Neuron (in vitro differentiated cells): ENCODE measurements around the gene BANF2.
"Not testable (repeated sequence)": the region's sequence is repeated elsewhere in the genome, so short reads cannot be mapped to it uniquely, and the experiment has no call there.

Experiments
- H2AFZ ChIP-seq: one replicate; pipeline ENCODE4 v1.6.1; 2013; ENCODE audit warnings: low read depth, mild to moderate bottlenecking, inconsistent platforms, low read length, moderate library complexity
- H3K27me3 ChIP-seq: one replicate; pipeline ENCODE4 v1.6.1; 2013; ENCODE audit warnings: low read length; ENCODE audit not compliant: insufficient read depth
- H3K36me3 ChIP-seq: one replicate; pipeline ENCODE4 v1.6.1; 2013; ENCODE audit warnings: low read length; ENCODE audit not compliant: insufficient read depth
- H3K4me1 ChIP-seq: one replicate; pipeline ENCODE4 v1.6.1; 2013; ENCODE audit warnings: low read length; ENCODE audit not compliant: insufficient read depth
- H3K4me3 ChIP-seq: 2 replicates; pipeline ENCODE4 v1.5.1; 2013; ENCODE audit warnings: mild to moderate bottlenecking, low read length, moderate library complexity
- H3K9me3 ChIP-seq: one replicate; pipeline ENCODE4 v1.6.1; 2013; ENCODE audit warnings: low read length

BANF2 gene

DNA sequence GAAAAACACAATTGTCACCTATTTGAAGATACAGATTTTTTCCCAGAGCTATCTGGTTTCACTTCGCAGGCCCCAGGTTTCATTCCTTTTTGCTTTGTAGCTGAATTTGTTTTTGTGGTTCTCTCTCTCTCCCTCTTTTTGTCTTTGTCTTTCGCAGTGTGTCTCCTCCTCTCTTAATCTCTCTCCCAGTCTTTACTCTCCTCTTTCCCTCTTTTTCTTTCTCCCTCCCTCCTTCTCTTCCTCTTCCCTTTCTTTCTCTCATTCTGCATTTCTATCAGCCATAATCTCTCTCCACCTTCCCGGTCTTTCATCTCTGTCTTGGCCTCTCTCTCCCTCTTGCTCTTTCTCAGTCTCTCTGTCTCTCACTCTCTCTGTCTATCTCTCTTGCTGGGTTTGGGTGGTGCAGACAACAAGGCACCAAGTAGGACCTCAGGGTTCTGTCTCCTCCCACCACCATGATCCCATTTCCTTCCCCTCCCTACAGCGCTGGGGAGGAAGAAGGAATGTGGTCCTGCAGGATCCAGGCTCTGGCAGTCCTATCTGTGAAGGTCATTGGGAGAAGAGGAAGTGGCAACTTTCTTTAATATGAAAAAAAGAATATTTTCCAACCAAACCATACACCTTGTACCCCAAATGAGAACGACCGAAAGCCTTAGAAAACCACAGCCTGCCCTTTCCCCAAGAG lies 63.2 kb downstream of the BANF2 start:
- H2AFZ ChIP-seq, result no peak overlapping the region
- no peaks in the 10 kb centered on the region for H3K36me3 ChIP-seq
- H3K9me3 ChIP-seq, result peaks cover 4% of the 10 kb centered on the region
- no peak overlapping the region for H3K4me3 ChIP-seq
- H3K4me1 ChIP-seq, result no peaks in the 10 kb centered on the region
- H3K27me3 ChIP-seq, result peaks cover 2% of the 10 kb centered on the region

DNA sequence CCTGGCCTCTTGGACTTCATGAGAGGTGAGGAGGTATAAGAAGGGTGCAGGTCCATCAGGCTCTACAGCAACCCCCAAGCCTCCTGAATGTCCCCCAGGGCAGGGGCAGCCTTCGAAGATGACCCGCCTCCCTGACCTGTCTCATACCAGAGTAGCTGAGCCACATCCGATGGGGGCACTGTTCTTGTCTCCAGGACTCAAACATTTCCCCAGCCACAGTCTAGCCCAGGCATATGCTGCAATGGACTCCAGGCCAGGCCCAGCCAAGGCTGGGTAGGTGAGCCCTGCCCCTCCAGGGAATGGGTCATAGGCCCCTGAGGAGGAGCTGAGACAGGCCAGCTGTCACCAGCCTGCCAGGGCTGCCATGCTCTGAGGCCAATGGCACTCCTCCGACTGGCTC lies 65.3 kb downstream of the BANF2 start:
- Histone ChIP-seq H3K4me3 (no peak overlapping the region), H3K27me3 (peaks cover 2% of the 10 kb centered on the region), H3K36me3 (no peaks in the 10 kb centered on the region), H2AFZ (no peak overlapping the region), H3K9me3 (no peaks in the 10 kb centered on the region), H3K4me1 (no peaks in the 10 kb centered on the region)

DNA sequence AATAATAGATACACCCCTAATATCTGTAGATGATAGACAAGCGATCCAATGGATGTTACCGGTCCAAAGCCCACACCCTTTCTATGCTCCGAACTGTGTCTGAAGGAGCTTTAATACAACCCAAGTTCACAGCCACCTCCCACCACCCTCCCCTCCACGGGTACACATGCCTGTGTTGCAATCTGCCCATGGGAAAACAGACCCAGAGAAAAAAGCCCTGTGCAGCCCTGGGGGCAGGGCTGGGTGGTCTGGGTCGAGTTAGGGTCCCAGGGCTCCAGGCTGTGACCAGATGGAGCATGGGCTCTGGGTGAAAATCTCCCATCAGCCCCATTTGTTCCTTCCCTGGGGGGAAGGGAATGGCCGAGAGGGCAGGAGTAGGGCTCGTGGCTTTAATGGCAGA lies 65.8 kb downstream of the BANF2 start:
- Histone ChIP-seq H3K27me3 (peaks cover 2% of the 10 kb centered on the region), H3K4me1 (no peaks in the 10 kb centered on the region), H3K4me3 (no peak overlapping the region), H3K9me3 (no peaks in the 10 kb centered on the region), H2AFZ (no peak overlapping the region), H3K36me3 (no peaks in the 10 kb centered on the region)

DNA sequence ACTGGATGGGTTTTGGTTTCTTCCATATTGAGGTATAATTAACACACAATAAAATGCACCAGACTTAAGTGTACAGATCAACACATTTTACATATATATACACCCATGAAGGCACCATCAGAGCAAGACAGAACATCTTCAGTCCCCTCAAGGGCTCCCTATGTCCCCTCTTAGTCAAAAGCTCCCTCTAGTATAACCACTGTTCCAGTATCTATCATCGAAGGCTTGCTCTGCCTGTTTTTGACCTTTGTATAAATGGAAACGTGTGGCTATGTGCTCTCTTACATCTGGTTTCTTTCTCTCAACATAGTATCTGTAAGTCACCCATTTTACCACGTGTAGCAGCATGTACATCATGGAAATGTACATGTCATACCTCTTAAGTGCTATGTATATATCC lies 66.5 kb downstream of the BANF2 start:
- Histone ChIP-seq H3K27me3 (peaks cover 2% of the 10 kb centered on the region), H3K36me3 (no peaks in the 10 kb centered on the region), H2AFZ (no peak overlapping the region), H3K9me3 (no peaks in the 10 kb centered on the region), H3K4me3 (no peak overlapping the region), H3K4me1 (no peaks in the 10 kb centered on the region)

GRCh38 chr20:17767624-17768023 lies 67.9 kb downstream of the BANF2 start:
- Histone ChIP-seq H3K27me3 (peaks cover 2% of the 10 kb centered on the region), H3K4me3 (no peak overlapping the region)

GRCh38 chr20:17768271-17768670 lies 68.5 kb downstream of the BANF2 start:
- no peaks in the 10 kb centered on the region for H3K9me3 ChIP-seq
- H3K4me1 ChIP-seq, result no peaks in the 10 kb centered on the region
- H3K4me3 ChIP-seq, result no peak overlapping the region
- H3K36me3 ChIP-seq, result no peaks in the 10 kb centered on the region
- no peak overlapping the region for H2AFZ ChIP-seq
- H3K27me3 ChIP-seq, result peaks cover 2% of the 10 kb centered on the region

More at GRCh38 chr20:17767624-17768023, 67.9 kb downstream of the BANF2 start:
- no peak overlapping the region for H2AFZ ChIP-seq
- no peaks in the 10 kb centered on the region for H3K4me1 ChIP-seq
- no peaks in the 10 kb centered on the region for H3K36me3 ChIP-seq
- H3K9me3 ChIP-seq, result no peaks in the 10 kb centered on the region

DNA sequence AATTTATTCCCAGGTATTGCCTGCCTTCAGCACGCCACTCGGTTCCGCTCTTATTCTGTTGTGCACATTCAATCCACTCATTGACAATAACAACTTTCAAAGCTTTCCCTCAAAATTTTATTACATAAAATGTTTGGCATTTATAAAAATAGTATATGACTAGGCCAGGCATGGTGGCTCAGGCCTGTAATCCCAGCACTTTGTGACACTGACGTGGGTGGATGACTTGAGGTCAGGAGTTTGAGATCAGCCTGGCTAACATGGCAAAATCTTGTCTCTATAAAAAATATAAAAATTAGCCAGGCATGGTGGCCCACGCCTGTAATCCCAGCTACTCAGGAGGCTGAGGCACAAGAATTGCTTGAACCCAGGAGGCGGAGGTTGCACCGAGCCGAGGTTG lies 70.0 kb downstream of the BANF2 start:
- H3K27me3 ChIP-seq, H3K9me3 ChIP-seq, H3K4me1 ChIP-seq, H2AFZ ChIP-seq, H3K4me3 ChIP-seq, H3K36me3 ChIP-seq: not testable (repeated sequence)

GRCh38 chr20:17771206-17772004 lies 71.6 kb downstream of the BANF2 start:
- Histone ChIP-seq H3K4me3 (no peak overlapping the region), H2AFZ (no peak overlapping the region), H3K36me3 (no peaks in the 10 kb centered on the region), H3K9me3 (peaks cover 4% of the 10 kb centered on the region), H3K4me1 (no peaks in the 10 kb centered on the region), H3K27me3 (no peaks in the 10 kb centered on the region)

DNA sequence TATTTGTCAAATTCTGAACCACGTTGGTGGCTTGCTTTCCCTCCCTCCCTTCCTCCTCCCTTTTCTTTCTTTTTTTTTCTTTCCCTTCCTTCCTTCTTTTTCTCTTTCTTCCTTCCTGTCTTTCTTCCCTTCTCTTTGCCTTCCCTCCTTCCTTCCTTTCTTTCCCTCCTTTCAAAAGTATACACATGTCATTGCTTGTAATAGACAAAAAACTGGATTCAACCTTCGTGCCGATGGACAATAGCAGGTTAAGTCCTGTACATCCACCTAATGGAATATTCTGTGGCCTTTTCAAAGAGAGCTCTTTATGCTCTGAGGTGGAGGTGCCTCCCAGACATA lies 72.2 kb downstream of the BANF2 start:
- Histone ChIP-seq H3K9me3 (peaks cover 4% of the 10 kb centered on the region), H3K27me3 (no peaks in the 10 kb centered on the region), H3K36me3 (no peaks in the 10 kb centered on the region), H2AFZ (no peak overlapping the region), H3K4me3 (no peak overlapping the region), H3K4me1 (no peaks in the 10 kb centered on the region)

DNA sequence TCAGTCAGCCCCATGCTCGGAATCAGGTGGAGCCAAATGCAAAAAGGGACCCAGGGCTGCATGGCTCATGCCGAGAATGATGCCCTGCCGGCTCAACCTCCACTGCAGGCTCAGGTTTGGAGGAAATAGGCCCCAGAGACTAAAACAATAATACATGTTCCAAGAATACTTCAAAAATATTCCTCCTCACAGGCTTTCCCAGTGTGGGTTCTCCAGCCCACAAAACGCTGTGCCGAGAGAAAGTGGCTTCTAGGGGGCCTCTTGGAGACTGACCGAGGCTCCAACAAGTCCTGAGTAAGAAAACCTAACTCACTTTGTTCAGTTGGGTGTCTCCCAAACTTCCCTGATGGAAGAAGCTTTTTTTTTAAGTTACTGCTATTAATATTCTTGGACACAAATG lies 73.9 kb downstream of the BANF2 start:
- Histone ChIP-seq H3K27me3 (no peaks in the 10 kb centered on the region), H3K4me1 (no peaks in the 10 kb centered on the region), H3K36me3 (no peaks in the 10 kb centered on the region), H2AFZ (no peak overlapping the region), H3K4me3 (no peak overlapping the region), H3K9me3 (peaks cover 4% of the 10 kb centered on the region)

GRCh38 chr20:17775600-17775999 lies 75.8 kb downstream of the BANF2 start:
- Histone ChIP-seq H3K27me3 (no peaks in the 10 kb centered on the region), H3K4me3 (no peak overlapping the region), H2AFZ (no peak overlapping the region), H3K36me3 (no peaks in the 10 kb centered on the region), H3K4me1 (no peaks in the 10 kb centered on the region), H3K9me3 (peaks cover 4% of the 10 kb centered on the region)

- H3K9me3 ChIP-seq, result peaks cover 4% of the 10 kb centered on the region
- no peaks in the 10 kb centered on the region for H3K4me1 ChIP-seq
- no peaks in the 10 kb centered on the region for H3K27me3 ChIP-seq
- H3K36me3 ChIP-seq, result no peaks in the 10 kb centered on the region
- no peak overlapping the region for H3K4me3 ChIP-seq
- H2AFZ ChIP-seq, result no peak overlapping the region
These were observed 76.8 kb downstream of the BANF2 start for GRCh38 chr20:17776551-17776950.

DNA sequence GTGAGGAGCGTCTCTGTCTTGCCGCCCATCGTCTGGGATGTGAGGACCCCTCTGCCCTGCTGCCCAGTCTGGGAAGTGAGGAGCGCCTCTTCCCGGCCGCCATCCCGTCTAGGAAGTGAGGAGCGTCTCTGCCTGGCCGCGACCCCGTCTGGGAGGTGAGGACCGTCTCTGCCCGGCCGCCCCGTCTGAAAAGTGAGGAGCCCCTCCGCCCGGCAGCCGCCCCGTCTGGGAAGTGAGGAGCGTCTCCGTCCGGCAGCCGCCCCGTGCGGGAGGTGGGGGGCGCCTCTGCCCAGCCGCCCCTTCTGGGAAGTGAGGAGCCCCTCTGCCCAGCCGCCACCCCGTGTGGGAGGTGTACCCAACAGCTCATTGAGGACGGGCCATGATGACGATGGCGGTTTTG lies 79.2 kb downstream of the BANF2 start:
- not testable (repeated sequence) for H3K36me3 ChIP-seq, H2AFZ ChIP-seq, H3K9me3 ChIP-seq, H3K27me3 ChIP-seq, H3K4me3 ChIP-seq, H3K4me1 ChIP-seq

DNA sequence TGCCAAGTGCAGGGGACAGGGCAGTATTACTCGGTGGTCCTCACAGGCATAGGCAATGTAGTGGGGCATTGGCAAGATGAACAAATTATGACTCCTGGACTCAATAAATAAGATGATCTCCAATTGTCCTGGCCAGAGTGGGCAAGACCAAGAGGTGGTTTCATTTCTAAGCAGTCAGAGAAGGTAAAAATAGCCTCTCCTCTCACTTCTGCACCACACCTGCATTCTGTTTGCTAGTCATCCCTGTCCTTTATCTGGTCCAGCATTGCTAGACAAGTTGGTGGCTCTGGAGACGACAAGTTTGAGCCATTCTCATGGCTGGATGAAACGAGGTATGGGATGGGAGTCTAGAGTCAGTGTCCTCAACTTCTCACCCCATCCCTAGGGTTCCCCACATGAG lies 83.0 kb downstream of the BANF2 start:
- Histone ChIP-seq H2AFZ (no peak overlapping the region), H3K36me3 (no peaks in the 10 kb centered on the region), H3K4me3 (no peak overlapping the region), H3K27me3 (no peaks in the 10 kb centered on the region), H3K9me3 (no peaks in the 10 kb centered on the region), H3K4me1 (no peaks in the 10 kb centered on the region)
